Stomach (tissue), 4 donors: ENCODE data around the gene FHOD3.

Source experiments
- POLR2A ChIP-seq, 4 donors: fragments of 450-650 bp; IDR thresholded peaks; one replicate each; pipeline ENCODE4 v1.6.1; 2016; ENCODE audit warnings: antibody characterized with exemption in 4 of 4, control low read depth in 2 of 4, mild to moderate bottlenecking in 1 of 4, moderate library complexity in 1 of 4
- TF ChIP-seq, protein P1 (sequence below), 7 experiments: fragments of 450-650 bp in 4 of 7; fragments of 200-600 bp in 3 of 7; sonication (generic) in 3 of 7; IDR thresholded peaks; one replicate each; pipeline ENCODE4 v1.5.1; 2016 to 2019; ENCODE audit warnings: antibody characterized with exemption in 7 of 7, control low read depth in 2 of 7, mild to moderate bottlenecking in 1 of 7

DNA sequence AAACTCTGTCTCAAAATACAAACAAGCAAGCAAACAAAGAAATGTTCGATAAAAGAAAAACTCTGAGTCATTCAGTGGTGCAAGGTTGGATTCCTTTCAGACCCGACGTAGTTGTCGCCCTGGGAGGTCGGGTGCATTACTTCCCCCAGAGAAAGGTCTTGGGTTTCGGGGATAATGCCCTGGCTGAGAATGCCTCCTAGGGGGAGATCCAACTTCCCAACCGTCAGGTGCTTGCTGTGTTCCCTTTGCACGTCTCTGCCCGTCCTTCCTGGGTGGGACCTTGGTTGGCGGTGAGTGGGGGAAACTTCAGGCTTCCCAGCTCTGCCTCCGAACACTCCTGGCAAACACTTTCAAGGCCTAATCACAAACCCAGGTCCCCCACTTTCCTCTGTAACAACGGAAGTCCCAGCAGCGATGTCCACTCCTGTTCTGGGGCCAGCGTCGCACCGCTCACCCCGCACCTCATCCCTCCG is 530.7 kb downstream of the FHOD3 start:
- no peak for TF ChIP-seq POLR2A (IDR thresholded peaks at IDR 0.05)
- TF ChIP-seq, protein P1, sequence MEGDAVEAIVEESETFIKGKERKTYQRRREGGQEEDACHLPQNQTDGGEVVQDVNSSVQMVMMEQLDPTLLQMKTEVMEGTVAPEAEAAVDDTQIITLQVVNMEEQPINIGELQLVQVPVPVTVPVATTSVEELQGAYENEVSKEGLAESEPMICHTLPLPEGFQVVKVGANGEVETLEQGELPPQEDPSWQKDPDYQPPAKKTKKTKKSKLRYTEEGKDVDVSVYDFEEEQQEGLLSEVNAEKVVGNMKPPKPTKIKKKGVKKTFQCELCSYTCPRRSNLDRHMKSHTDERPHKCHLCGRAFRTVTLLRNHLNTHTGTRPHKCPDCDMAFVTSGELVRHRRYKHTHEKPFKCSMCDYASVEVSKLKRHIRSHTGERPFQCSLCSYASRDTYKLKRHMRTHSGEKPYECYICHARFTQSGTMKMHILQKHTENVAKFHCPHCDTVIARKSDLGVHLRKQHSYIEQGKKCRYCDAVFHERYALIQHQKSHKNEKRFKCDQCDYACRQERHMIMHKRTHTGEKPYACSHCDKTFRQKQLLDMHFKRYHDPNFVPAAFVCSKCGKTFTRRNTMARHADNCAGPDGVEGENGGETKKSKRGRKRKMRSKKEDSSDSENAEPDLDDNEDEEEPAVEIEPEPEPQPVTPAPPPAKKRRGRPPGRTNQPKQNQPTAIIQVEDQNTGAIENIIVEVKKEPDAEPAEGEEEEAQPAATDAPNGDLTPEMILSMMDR (IDR thresholded peaks at IDR 0.05) = no peak
